SW480 (cell line): ENCODE data around the gene DPP10.
A peak's percentile ranks its signal among the peaks of the same experiment; 100 is the strongest.
"Not testable (repeated sequence)": the region's sequence is repeated elsewhere in the genome, so short reads cannot be mapped to it uniquely, and the experiment has no call there.

Experiments used
- DNase-seq: peaks from one replicate; pipeline ENCODE4 v3.0.0-alpha.2; 2016; ENCODE audit warnings: low spot score

DPP10 gene

DNA sequence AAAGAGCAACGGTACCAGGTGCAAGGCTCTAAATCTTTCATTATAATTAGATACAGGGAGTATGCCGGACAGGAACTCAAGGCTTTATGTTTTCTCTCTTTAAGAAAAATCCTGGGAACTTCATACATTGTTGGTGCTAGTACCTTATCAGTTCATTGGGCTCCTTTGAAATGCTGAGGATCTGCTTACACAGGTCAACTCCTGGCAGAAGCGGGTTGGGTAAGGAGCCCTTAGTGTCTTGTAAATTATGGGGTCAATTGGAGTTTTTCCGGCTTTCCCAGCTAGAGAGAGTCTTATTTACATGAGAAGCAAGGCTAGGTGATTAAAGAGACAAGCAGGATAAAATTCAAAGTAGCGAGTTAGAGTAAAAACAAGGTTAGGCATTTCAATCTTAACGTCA, 998.3 kb downstream of the DPP10 start:
- DNase-seq: not testable (repeated sequence)

DNA sequence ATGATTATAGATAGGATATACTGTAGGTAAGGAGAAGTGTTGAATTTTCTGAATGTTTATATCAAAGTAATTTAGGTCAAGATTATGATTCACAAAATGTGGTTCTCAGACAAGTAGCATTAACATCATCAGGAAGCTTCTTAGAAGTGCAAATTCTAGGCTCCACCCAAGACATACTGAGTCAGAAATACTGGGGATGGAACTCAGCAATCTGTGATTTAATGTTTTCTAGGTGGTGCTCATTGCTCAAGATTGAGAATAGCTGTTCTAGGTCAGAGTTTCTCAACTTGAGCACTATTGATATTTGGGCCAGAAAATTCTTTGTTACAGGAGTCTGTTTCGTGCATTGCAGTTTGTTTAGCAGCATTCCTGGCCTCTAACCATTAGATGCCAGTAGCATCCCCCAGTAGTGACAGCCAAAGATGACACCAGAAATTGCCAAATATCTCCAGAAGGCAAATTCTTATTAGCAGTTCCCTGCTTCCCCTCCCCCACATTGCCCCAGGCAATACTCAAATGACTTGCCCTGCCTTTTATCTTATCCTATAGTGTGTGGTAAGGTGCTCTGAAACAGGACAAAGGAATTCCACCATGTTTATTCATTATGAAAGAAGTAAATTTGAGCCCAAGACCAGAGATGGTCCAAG, 1001.2 kb downstream of the DPP10 start:
- no peak for DNase-seq

DNA sequence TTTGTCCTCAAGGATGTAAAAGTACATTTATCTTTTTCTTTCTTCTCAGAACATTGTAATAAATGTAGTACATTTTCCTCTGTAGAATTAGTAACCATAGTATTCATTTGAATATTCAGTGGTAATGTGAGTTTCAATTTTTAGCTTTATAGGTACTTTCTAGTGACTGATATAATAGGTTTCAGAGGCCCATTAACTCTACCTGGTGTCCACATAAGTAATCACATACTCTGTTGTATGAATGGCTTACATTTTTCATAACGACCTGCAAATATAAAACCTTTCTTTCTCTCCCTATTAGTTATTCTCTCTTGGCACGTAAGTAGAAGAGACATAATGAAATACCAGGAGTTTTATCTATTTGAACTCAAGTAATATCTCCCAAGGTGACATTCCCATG, 1017.6 kb downstream of the DPP10 start:
- DNase-seq: no peak

DNA sequence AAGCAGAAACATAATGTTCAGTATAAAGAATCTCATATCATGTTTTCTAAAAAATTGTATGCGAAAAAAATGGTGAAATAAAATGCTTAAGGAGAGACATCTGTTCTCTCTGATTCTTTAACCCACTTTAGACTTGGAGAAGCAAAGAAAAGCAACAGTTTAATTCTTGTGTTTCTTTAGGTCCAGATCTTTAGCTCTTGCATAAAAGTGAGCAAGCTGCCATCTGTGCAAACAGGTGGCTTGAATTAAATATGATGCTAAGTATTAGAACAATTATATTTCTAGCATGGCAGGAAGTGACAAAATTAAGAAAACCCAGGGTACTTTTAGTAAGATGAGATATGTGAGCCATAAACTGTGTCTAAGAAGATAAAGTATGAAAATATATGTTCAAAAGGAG, 1038.3 kb downstream of the DPP10 start:
- no peak for DNase-seq

DNA sequence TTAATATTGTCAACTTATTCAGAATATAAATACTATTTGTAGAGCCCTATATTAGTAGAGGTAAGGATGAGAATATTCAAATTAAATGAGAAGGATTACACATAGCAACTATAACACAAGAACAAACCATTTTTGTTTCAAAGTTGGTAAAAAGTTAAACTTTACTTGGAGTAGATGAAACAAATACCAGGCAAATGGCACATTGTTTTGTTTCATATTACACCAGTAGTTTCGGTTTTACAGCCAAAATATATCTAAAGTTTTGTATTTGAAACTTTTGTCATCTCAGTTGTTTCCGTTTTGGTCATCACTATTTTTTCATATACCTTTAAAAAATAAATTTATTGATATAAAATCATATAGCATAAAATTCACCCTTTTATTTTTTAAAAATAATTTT, 1039.4 kb downstream of the DPP10 start:
- no peak for DNase-seq

DNA sequence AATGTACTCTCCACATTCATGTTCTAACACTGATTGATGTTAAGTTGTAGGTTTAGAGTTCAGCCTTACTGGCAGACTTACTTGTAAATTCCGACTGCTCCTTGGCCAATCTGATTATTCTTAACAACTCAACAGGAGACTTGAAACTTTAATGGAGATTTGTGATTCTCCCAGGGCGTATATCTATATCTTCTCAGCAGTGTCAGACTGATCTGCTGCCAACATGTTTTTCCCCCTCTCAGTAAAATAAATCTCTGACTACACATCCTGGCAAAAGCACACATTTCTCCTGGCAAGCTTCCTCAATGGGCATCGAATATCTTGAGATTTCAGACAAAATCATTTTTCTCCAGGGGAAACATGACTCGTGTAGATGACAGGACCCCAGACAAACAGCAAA, 1041.2 kb downstream of the DPP10 start:
- no peak for DNase-seq

DNA sequence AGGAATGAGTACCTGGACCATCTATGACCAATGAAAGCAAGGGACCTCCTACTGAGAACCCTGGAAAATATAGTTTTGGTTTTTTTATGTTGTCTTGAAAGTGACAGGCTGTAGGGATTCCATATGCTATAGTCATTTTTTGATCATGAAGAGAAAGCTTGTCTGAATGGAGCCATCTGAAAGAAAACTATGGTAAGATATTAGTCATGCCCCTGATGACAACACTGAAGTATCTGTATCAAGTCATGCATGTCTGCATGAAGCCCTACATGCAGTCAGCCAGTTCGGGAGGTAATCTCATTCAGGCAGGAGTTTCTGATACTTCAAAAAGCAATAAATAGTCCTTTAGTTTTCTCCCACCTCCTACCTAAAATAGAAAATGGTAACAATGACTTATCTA, 1042.0 kb downstream of the DPP10 start:
- DNase-seq: no peak

DNA sequence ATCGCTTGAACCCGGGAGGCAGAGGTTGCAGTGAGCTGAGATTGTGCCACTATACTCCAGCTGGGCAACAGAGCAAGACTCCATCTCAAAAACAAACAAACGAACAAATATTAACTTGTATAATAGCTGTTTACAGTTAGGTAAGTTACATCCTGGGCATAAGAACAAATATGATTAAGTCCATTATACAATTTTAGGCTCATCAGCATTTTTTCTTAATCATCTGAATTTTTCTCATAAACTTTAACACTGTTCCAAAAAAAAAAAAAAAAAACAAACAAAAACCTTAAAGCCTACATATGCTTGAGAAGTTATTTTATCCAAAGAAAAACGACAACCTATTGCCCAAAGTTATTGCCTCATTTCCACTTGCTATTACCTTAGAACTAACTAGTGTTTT, 1042.5 kb downstream of the DPP10 start:
- no peak for DNase-seq

DNA sequence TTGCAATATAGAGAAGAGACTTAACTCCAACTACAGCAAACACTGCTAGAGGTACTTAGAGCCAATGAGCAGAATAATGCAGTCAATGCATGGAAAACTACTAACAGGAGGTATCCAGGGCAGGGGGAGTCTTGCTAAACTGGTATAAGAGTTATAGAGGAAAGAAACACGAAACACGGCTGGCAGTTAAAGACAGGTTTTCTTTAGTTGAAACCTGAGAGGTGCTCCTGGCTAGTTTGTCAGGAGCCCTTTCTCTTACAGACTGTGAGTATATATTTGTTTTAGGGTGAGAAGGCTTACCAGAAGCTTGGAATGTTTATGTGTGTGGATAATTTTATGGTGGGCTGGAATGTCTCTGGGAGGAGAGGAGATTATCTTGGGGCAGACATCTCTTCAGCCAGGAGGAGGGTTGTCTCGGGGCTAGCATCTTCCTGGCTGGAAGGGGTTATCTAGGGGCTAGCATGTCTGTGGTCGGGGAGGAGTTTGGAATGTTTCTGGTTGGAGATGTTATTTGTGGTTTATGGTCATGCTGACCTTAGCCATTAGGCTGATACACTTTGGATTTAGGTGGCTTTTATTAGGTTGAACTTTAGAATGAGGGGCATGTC, 1048.8 kb downstream of the DPP10 start:
- no peak for DNase-seq

DNA sequence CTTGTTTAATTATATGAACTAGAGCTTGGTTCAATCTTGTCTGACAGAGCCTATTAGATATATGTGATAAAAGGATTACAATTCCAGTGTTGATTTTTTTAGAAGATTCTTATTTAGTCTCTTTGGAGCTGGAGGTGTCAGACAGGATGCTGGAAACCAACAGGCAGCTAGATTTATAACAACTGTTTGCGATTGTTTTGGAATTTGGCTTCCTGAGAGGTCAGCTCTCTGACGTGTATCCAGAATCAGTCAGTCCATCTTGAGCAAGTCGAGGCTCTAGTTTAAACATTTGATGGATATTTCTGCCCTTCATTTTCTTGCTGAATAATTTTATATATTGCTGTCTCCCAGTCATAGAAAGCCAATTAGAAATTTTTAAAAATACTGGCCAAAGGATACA, 1062.9 kb downstream of the DPP10 start:
- DNase-seq: no peak

DNA sequence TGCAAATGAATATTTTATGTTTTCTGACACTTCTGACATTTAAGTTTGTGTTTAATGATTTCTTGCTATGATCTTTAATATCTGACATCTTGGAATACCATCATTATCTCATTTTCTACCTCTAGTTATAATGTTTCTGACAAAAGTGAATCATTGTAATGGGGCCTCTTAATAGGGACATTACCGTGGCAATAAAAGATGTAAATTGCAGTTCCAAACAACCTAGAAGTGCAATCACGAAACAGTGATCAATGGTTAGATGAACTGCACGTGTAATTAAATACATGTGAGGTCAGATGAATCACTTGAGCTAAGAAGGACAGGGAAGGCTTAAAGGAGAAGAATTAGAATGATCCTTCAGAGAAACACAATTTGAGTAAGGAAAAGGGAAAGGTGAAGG, 1078.3 kb downstream of the DPP10 start:
- DNase-seq: no peak

DNA sequence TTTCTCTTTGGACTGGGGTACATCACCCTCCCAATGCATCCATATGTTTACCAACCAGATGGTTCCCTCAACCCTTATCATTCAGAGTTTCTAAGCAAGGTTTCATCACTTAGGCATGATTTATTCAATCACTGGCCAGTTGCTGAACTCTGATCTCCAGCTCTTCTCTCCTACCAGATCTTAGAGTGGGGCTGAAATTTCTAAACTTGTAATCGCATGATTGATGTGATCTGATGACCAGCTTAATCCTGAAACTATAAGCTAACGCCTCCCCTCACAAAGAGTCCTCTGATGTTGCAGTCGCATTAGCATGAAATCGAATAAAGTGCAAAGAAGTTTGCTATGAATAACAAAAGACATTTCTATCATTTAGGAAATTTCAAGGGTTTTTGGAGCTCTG, 1082.0 kb downstream of the DPP10 start:
- no peak for DNase-seq

DNA sequence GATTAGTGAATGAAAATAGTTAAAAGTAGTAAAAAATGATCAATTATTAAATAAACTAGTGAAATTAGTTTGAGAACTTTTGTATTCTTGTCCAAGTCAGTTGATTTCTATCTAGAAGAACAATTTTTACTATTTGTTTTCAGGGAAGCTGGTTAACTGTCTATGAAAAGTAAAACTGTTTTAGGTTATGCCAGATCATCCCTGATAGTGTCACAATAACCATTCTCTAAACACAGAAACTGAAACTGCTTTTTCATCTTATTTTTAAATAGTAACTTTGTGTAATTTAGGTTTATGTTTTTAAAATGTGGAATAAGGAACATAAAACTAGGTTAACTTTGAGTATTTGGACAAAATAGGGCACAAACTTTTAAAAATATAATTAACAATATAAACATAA, 1087.2 kb downstream of the DPP10 start:
- DNase-seq: no peak

DNA sequence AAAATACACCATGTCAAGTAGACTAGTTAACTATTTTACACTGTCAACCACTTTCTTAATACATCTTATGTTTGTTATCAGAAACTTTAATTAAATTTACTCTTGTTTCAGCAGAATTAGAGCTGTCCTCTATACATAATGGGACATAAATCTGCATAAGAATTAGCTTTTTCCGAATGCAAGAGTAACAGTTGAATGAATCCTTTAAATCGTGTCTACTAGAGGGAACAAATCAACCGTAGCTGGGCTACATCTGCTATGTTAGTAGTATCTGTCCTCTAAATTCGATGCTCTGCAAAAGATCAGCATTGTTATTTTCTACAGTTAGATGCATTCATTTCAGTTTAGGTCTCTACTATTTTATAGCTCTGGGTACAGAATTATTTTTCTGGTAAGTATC, 1090.6 kb downstream of the DPP10 start:
- no peak for DNase-seq

DNA sequence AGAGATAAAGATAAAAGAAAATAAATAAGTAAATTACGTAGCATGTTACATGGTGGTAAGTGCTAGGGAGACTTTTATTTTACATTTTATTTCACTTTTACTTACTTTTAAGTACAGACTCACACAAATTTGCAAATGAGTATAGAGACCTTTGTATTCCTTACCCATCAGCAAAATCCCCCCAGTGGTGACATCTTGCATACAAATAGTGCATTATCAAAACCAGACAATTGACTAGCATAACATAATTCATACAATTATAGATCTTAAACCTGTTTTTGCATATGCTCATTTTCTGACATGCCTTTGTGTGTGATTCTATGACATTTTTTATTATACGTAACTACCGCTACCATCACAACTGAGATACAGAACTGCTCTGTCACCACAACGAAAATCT, 1099.4 kb downstream of the DPP10 start:
- no peak for DNase-seq

DNA sequence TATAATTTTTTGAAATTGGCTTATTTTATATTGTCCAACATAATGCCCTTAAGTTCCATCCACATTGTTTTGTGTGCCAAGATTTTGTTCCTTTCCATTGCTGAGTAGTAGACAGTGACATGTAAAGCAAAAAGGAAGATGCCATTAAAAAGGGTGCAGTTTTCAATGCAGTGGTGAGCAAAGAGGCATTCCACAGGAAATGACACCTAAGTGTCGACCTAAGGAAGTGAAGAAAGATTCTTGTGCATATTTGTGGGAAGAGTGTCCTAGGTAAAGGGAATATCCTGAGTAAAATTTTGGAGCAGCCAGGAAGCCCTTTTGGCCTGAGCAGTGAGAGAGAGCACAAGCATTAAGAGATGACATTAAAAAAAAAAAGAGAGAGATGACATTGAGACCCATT, 1099.9 kb downstream of the DPP10 start:
- DNase-seq: no peak

DNA sequence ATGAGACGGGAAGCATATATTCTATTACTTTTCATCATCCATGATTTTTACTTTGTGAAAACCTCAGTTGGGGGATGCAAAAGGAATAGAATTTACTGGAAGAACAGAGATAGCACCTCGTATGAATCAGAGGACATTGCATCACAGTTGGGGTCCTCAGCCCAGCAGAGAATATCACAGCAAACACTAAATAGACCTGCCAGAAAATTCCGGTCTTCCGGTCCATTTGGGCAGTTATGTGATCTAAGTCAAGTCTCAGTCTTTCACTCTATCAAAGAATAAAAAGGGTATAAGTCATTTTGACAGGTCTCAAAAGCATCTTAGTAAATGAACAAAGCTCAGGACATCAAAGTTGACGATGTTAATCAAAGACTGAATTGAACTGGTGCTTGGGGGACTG, 1100.6 kb downstream of the DPP10 start:
- DNase-seq: no peak

DNA sequence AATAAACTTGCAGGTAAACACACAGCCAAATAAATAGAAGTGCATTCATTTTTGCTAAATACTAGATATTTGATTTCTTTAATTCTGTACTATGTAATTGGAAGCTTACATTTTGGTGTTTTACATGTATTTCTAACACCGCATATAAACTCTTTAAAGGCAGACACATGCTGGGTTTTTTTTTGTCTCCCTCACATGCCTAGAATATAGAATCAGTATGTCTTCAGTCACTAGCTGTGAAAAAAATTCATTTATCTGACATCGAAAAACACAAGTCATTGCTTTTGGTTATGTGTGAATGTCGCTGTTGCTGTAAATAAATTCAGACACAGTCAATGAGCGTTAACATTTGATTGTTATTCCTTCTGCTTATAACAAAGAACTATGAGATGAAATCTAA, 1101.0 kb downstream of the DPP10 start:
- no peak for DNase-seq

DNA sequence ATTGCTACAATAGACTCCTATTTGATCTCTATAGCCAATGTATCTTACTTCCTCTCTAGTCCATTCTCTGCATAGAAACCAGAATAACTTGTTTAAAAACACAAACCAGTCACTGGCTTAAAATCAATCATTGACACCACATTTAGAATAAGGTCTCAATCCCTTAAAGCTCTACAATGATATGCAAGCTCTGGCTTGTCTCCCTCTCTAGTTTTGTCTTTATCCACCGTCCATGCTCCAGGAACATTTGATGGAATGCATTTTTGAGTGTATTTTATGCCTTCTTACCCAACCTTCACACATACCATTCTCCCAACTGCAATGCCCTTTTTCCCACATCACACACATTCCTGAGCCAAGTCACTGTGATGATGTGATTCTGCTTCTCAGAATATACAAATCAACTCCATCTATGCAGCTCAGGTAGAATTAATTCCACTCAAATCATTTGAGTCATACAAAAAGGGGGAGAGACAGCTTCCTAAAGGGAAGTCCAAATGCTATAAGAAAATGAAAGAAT, 1107.2 kb downstream of the DPP10 start:
- peak; percentile 9 for DNase-seq

DNA sequence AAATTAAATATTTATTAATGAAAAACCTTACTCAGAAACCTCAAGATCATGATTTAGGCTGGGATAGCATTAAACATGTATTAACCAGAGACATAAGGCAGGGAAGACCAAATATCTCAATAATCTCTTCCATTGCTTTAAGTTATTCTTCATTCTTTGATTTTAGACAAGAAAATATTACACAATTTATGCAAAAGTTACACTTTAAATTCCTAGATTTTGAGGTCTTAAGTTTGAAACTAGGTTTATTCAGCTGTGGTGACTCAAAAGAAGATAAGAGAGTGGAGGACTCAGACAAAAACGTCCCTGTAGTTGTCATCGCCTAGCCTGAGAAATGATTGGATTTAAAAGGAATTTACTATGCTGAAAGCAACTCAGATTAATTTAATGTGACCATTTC, 1110.3 kb downstream of the DPP10 start:
- DNase-seq: no peak

DNA sequence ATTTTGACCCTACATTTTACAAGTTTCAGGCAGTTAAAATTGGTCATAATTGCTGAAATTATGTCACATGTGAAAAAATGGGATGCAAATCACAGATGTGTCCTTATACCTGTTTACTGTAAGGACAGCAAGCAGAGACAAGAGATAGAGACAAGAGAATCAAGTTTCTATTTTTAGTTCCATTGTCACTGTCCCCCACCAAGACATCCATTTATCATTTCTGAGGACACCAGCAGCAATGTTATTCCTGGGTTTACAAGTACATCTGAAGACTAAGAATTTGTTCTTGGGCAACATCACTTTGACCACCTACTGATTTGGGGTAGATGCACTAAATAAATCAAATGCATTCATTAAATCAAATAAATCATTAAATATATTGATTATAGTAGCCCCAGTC, 1111.7 kb downstream of the DPP10 start:
- no peak for DNase-seq

DNA sequence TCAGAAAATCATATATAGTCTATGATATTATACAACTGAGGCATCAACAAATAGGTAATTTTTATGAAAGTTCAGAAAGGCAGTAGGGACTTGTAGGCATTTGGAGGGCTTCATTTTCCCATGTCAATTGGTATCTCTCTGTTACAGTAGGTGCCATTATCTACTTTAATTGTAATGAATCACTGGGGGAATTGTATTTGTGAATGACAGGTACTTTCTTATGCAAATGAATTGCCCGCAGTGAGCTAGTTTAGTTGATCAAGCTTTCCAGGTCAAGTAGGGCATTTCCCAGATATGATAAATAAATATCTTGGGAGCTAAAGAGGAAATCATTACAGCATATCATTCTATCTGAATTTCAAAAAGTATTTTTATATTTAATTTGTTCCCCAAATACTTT, 1116.3 kb downstream of the DPP10 start:
- DNase-seq: no peak

DNA sequence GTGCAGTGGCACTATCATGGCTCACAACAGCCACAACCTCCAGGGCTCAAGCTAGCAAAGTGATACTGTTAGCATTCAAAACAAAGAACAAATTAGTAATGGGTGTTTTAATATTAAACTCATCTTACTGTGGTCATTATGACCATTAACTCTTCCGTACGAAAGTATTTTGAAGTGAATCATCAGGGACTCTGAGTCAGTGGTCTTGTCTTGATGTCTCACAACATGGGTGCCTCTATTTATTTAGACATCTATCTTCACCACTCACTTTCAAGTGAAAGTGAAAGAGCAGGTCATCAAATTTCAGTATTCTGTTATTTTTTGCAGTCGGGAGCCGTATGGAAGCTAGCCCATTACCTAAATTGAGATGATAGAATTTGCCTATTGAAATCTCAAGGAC, 1118.2 kb downstream of the DPP10 start:
- peak; percentile 11 for DNase-seq

DNA sequence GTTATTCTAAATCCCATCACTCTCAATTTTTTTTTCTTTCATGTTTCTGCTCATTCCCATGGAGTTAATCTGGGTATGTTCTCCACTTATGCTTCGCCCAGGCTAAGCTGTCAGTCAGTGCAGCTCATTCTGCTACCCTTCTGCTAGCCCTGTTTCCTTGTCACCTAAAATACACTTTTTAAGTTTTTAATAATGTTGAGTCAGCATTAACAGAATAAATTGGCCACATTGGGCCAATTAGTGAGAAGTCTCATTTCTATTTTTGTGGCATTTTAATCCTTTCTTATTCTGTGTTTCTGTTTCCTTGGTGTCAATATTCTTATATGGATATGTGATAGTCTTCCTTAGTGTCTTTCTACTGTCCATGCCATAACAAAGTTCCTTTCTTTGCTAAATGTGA, 1126.2 kb downstream of the DPP10 start:
- DNase-seq: no peak
